Astrocyte of the hippocampus (primary cell): ENCODE data around the gene MADD.

Source experiments
- DNase-seq: peaks from one replicate; pipeline ENCODE4 v3.0.0; 2011; ENCODE audit warnings: low read depth, low spot score

The MADD gene

DNA sequence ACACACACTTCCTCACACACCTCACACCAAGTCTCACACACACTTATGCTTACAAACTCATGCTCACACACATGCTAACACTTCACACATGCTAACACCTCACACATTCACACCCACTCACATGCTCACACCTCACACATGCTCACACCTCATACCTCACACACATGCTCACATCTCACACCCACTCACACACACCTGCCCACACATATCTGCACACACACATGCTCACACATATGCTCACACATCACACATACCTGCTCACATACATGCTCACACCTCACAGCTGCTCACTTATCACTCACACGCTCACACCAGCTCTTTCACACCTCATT lies 87.0 kb downstream of the MADD start:
- no peak for DNase-seq

- DNase-seq, result no peak
Observed at GRCh38 chr11:47357985-47358730, 88.2 kb downstream of the MADD start.

- DNase-seq, result no peak
Observed at GRCh38 chr11:47358731-47359051, 88.8 kb downstream of the MADD start.

- no peak for DNase-seq
Observed at GRCh38 chr11:47359162-47359561, 89.2 kb downstream of the MADD start.

DNA sequence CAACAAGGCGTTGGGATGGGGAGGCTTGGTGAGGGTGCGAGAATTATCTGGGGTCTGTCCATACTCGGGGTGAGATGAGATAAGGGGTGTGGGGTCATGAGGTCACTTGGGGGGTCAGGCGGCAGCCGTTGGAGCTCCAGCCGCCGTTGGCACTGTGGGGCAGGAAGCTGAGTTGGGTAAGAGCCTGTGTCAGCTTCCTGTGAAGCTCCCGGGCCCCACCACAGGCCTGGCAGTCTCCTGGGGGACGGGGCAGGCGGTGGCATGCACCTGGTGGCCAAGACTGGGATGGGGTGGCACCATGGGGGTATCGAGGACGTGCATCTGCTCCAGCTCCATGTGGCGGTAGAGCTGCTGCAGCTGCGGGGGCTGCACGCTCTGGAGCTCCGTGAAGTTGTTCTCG lies 89.7 kb downstream of the MADD start:
- DNase-seq, result no peak

DNA sequence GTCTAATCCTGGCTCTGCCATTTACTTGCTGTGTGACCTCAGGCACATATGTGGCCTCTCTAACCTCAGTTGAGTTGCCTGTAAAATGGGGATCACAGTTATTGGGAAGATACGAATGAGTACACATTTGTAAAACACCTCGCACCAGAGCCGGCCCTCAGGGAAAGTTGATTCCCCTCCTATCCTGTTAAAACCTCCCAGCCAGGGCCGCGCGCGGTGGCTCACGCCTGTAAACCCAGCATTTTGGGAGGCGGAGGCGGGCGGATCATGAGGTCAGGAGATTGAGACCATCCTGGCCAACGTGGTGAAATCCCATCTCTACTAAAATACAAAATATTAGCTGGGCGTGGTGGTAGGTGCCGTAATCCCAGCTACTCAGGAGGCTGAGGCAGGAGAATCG lies 90.4 kb downstream of the MADD start:
- no peak for DNase-seq

DNA sequence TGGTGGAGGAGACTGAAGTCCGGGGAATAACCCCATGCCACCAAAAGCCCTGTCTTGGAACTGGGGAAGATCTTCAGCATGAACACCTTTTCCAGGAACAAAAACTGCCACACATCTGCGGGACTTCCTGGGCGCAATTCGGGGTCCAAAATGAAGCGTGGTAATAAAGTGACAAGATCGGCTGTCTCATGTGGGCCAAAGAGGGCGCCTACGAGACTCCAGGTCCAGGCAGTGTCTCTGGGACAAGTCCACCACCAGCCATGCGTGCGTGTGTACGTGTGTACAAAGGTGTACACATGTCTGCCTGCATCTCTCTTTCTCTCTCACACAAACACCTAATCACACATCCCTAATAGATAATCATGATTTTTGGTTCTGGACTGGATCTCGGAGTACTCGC lies 91.5 kb downstream of the MADD start:
- DNase-seq, result no peak

GRCh38 chr11:47366020-47366490 lies 96.1 kb downstream of the MADD start:
- no peak for DNase-seq

DNA sequence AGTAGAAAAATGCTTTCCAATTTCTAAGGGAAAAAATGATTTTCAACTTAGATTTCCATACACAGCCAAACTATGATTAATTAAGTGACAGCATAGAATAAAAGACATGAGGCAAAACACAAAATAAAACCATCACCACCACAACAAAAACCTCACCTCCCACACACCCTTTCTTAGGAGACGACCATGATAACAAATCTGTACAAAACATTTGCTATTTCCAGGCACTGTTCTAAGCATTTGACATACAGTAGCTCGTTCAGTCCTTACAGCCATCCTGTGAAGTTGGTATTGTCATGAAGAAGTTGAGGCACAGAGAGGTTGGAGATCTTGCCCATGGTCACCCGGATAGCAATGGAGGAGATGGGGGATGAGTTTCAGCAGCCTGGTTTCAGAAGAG lies 99.7 kb downstream of the MADD start:
- no peak for DNase-seq

DNA sequence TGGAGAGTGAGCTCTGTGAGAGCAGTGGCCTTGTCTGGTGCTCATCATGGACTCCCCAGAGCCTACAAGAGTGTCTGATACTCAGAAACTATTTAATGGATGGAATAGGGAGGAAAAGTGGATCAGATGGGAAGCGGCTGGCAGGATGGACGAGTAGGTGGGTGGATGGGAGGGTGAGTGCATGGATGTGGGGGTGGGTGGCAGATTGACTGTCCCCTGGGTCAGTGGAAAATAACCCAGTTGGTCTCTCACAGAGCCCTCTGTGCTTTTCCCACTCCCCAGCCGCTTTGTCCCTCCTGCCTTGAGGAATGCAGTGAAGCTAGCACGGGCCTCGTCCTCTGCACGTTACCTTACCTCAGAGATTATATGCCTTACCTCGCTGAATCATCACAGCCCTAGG lies 102.5 kb downstream of the MADD start:
- no peak for DNase-seq

GRCh38 chr11:47373876-47374719 lies 104.2 kb downstream of the MADD start:
- peak; percentile 84 for DNase-seq

DNA sequence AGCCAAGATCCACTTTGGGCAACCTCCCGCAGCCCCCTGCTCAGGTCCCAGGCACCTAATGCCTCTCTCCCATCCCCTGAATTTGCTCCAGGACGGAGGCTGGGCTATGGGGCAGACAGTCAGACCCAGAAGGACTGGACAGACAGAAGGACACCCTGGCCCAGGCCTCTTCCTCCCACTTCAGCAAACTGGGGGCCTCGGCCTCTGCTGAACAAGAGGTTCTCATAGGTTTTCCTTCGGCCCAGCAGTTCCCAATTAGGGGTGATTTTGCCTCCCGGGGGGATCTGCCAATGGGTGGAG lies 104.7 kb downstream of the MADD start:
- DNase-seq, result no peak

DNA sequence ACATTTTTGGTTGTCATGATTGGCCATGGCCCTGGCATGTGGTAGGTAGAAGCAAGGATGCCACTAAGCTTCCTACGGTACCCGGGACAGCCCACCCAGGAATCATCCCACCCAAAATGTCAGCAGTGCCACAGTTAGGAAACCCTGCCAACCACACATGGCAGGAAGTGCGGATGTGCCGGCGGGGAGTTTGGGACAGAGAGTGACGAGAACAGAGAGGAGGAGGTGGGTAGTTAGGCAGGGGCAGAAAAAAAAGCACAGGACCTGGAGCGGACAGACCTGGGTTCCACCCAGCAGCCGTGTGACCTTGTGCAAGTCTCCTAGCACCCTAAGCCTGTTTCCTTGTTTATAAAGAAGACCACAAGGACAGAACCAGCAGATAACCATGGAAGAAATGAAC lies 105.1 kb downstream of the MADD start:
- DNase-seq, result no peak

DNA sequence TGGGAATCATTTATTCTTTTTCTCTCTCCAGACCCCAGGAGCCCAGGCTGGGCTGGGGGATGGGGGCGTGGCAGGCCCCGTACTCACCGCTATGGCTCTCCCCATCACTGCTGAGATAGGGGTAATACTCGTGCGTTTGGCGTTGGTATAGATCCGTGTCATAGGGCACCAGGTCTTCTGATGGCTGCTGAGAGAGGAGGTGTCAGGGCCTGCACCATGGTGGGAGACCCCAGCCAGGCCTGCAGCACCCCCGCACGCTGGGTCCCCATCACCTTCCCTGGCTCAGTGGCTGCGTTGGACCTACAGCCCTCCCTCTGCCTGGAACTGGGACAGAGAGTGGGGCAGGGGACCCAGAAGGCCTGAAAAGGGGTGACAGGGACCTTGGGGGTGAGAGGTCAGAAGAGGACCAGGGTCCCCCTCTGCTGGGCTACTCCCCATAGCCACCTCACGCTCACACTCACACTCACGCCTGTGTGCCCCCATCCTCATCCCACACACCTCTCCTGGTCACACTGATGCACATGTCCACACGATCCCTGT lies 105.7 kb downstream of the MADD start:
- DNase-seq, result no peak

GRCh38 chr11:47376107-47376524 lies 106.2 kb downstream of the MADD start:
- DNase-seq, result no peak

DNA sequence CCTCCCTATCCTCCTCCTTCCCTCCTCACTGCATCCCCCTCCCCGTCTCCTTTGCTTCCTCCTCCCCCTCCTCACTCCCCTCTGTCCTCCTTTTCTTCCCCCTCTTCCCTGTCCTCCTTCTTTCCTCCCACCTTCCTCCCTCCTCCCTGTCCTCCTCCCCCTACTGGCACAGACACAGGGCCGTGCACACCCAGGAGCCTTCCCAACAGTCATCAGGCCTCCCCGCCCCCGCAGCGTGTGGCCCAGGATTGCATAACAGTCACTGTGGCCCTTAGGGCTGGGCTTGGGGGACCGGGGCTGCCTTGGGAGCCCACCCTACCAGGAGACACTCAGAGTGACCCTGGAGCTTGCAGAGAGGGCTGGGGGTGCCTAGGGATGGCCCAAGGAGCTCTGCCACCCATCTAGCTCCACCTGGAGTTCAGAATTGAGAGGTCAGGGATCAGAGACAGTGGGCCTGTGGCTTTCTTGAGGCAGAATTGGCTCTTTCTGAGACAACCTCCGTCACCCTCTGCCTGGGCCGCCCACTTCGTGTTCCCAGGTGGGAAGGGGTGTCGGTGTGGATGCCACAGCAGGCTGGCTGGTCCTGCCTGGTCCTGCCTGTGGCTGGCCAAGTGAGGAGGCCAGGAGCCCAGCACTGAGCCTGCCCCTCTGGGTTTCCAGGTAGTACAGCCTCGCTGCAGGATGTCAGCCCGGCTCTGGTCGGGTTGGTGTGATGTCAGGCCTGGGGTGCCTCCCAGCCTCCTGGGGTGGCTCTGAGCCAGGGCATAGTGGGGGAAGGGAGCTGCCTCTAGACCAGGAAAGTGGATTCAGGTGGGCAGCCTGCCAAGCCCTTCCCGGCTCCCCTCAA lies 106.8 kb downstream of the MADD start:
- no peak for DNase-seq

DNA sequence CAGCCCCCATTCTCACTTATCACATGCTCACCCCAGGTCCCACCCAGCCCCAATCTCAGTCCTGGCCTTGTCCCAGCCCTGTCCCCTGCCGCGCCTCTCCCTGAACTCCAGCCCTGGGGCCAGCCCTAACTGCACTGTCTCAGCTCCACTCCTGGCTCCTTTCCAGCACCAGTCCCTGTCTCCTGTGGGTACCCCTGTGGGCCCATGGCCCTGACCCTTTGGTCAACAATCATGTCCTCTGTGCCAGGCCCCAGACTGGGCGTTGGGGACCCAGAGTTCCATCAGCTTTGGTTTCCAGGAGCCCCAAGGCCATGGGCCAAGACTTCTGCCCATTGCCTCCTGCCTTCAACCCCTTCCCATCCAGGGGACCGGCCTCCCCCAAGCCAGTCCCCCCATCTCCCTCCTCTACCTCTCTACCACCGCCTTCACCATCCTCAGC lies 107.7 kb downstream of the MADD start:
- DNase-seq, result no peak

DNA sequence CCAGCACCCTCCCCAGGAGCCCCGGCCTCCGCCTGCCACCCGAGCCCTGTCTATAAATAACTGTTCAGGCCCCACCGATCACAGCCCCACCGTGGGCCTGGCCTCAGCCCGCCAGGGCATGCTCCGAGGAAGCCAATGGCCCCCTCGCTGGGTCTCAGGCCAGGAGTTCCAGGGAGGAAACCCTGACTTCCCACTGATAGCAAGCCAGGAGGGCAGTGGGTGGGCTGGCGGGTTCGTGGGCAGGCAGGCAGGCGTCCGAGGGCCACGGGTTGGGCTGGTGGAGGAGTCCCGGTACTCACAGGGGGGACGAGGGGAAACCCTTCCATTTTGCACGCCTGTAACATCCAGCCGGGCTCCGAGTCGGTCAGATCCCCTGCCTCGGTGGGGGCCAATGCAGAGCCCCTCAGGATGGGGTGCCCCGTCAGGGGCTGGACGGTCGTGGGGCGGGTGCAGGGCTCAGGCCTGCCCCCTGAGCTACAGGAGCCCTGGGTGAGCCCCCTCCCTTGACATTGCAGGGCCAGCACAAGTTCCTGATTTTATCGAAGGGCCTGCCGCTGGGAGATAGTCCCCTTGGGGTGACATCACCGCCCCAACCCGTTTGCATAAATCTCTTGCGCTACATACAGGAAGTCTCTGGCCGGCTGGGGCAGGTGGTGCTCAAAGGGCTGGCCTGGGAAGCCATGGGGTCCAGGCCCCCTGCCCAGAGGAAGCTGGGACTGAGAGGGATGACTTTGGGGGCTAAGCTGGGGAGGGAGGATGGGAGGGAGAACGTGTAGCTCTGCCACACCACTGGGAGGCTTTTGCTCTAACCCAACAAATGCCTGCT lies 108.3 kb downstream of the MADD start, which contains the start of gene SPI1:
Gene SPI1 (minus strand): TSS at position 538 of the 826 bp plus-strand sequence. CDS start 194 bp downstream, at position 344.
- no peak for DNase-seq

DNA sequence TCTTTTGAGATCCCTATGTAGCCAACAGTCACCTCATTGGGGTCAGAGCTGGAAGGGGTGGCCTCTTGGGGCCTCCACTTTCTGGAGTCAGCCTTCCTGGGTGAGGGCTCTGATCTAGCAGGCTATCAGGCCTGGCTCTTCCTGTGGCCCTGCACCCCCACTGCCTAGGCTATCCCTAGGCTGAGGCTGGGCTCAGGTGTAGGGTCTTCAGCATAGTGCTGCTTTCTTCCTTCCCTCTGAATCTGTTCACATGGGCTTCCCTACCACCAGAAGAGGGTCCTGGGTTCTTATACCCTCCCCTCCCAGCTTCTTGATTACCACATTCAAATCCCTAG lies 108.9 kb downstream of the MADD start:
- no peak for DNase-seq

GRCh38 chr11:47379317-47379716 lies 109.4 kb downstream of the MADD start:
- no peak for DNase-seq
